Esophagus squamous epithelium (tissue), 5 donors: ENCODE measurements around the gene DSCAML1. TPM values are rescaled to one million over a fixed set of nuclear protein-coding genes. Genes with fewer than 3 reads are reported as not detected.

Experiments
- DNase-seq: peaks from one replicate; lab custom pipeline; 2025; lab: John Stamatoyannopoulos, UW
- H3K27ac ChIP-seq, 4 donors: fragments of 200-600 bp; sonication (generic); one replicate each; pipeline ENCODE4 v1.5.1; 2016 to 2019; ENCODE audit warnings: mild to moderate bottlenecking in 1 of 4
- H3K27me3 ChIP-seq, 4 donors: fragments of 200-600 bp; sonication (generic); 1 replicate in 3 of 4; 2 replicates in 1 of 4; pipeline versions ENCODE4 v1.5.1 to v1.6.0; 2017 to 2021; ENCODE audit warnings: antibody characterized with exemption in 1 of 4
- H3K36me3 ChIP-seq, 3 donors: fragments of 200-600 bp; sonication (generic); one replicate each; pipeline ENCODE4 v1.5.1; 2016 to 2019
- H3K4me1 ChIP-seq, 3 donors: fragments of 200-600 bp; sonication (generic); one replicate each; pipeline ENCODE4 v1.5.1; 2017 to 2019
- H3K4me3 ChIP-seq, 4 donors: fragments of 200-600 bp; sonication (generic); 1 replicate in 3 of 4; 2 replicates in 1 of 4; pipeline ENCODE4 v1.5.1; 2016 to 2019; ENCODE audit warnings: mild to moderate bottlenecking in 2 of 4, moderate library complexity in 1 of 4
- H3K9me3 ChIP-seq, 3 donors: fragments of 200-600 bp; sonication (generic); one replicate each; pipeline ENCODE4 v1.5.1; 2016 to 2019
- POLR2A ChIP-seq, 4 donors: fragments of 450-650 bp; IDR thresholded peaks; one replicate each; pipeline ENCODE4 v1.6.1; 2017; ENCODE audit warnings: antibody characterized with exemption in 4 of 4, mild to moderate bottlenecking in 4 of 4, moderate library complexity in 3 of 4
- WGBS, 2 donors: methylation state at CpG; one replicate each; pipeline ENCODE4 v1.1.5; 2018; 5-methylcytosine and 5-hydroxymethylcytosine counted together
- intact Hi-C: fragments of 100-400 bp; cut with DNase I; formaldehyde crosslinking; loops from one replicate; pipeline ENCODE4 v1.15.0; 2022
- total RNA-seq, 4 donors: library from RNA; depleted of rRNA; stranded (reverse); fragments of >200 nt; gene quantifications; one replicate each; pipeline ENCODE4 v1.1.0, GENCODE V29; 2016
- TF ChIP-seq, protein P1 (sequence below), 6 experiments: fragments of 450-650 bp in 4 of 6; fragments of 200-600 bp in 2 of 6; sonication (generic) in 2 of 6; IDR thresholded peaks; one replicate each; pipeline ENCODE4 v1.5.1; 2016 to 2019; ENCODE audit warnings: antibody characterized with exemption in 6 of 6, mild to moderate bottlenecking in 4 of 6, moderate library complexity in 4 of 6
- donor health status: DM: yes; HTN: yes; CAD: no.

The DSCAML1 gene
- total RNA-seq, 4 donors from 2014 or later = 0.04 to 0.19 TPM; not detected in 2

DNA sequence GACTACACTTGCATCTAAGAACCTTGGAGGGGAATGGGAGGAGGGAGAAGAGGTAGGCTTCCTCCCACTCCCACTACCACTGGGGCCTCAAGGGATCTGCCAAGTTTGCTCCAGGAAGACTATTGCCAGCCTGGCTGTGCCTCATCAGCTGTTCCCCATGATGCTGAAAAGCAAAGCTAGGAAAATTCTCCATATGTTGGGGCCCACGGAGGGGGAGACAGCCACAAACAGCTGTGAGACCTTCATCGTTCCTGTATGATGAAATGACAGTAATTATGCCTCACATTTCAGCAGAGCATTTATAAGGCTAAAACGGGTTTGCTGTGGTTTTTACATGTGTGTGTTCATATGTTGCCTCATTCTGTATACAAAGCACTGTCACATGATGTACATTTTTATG, 6.7 kb downstream of the DSCAML1 start:
- WGBS, 2 donors = 41 to 59% methylated on average over 3 of the region's 3 CpGs
- H3K27me3 ChIP-seq = peaks cover 0 to 94% (median 6%) of the 10 kb centered on the region in 4 donors
- H3K4me3 ChIP-seq = no peak overlapping the region
- H3K4me1 ChIP-seq = peaks cover 0 to 4% (median 1%) of the 10 kb centered on the region in 3 donors
- no peak for DNase-seq
- intact Hi-C loops = no loop called here
- no peaks in the 10 kb centered on the region for H3K9me3 ChIP-seq
- no peak overlapping the region for H3K27ac ChIP-seq
- H3K36me3 ChIP-seq = no peaks in the 10 kb centered on the region
- TF ChIP-seq, protein P1, sequence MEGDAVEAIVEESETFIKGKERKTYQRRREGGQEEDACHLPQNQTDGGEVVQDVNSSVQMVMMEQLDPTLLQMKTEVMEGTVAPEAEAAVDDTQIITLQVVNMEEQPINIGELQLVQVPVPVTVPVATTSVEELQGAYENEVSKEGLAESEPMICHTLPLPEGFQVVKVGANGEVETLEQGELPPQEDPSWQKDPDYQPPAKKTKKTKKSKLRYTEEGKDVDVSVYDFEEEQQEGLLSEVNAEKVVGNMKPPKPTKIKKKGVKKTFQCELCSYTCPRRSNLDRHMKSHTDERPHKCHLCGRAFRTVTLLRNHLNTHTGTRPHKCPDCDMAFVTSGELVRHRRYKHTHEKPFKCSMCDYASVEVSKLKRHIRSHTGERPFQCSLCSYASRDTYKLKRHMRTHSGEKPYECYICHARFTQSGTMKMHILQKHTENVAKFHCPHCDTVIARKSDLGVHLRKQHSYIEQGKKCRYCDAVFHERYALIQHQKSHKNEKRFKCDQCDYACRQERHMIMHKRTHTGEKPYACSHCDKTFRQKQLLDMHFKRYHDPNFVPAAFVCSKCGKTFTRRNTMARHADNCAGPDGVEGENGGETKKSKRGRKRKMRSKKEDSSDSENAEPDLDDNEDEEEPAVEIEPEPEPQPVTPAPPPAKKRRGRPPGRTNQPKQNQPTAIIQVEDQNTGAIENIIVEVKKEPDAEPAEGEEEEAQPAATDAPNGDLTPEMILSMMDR (IDR thresholded peaks at IDR 0.05) = no peak
- TF ChIP-seq POLR2A (IDR thresholded peaks at IDR 0.05) = no peak

DNA sequence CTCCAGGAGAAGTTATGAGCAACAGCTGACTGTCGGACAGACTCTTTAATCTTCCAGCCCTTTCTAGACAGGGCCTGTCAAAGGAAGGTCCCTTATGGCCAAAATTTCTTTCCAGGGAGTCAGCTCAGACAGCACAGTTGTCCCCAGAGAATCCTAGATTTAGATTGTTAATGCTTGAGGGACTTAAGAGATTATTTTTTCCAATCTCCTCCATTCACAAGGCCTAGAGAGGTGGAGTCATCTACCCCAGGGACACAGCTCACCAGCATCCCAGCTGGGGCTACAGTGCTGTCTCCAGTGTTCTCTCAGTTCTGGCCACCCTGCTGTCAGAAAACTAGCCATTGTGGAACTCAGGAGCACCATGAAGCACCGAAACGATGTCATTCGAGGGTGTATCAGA, 7.8 kb downstream of the DSCAML1 start:
- WGBS, 2 donors = 79 to 83% methylated on average over 1 to 3 of the region's 4 CpGs
- no peak overlapping the region for H3K27ac ChIP-seq
- H3K36me3 ChIP-seq = no peaks in the 10 kb centered on the region
- H3K4me3 ChIP-seq = no peak overlapping the region
- peaks cover 0 to 94% (median 0%) of the 10 kb centered on the region in 4 donors for H3K27me3 ChIP-seq
- H3K9me3 ChIP-seq = no peaks in the 10 kb centered on the region
- no peaks in the 10 kb centered on the region for H3K4me1 ChIP-seq
- no peak for DNase-seq
- TF ChIP-seq, protein P1 (IDR thresholded peaks at IDR 0.05) = no peak
- TF ChIP-seq POLR2A (IDR thresholded peaks at IDR 0.05) = no peak
- intact Hi-C loops = no loop called here

- Histone ChIP-seq H3K27ac (no peak overlapping the region), H3K4me3 (no peak overlapping the region), H3K9me3 (no peaks in the 10 kb centered on the region), H3K4me1 (no peaks in the 10 kb centered on the region), H3K36me3 (no peaks in the 10 kb centered on the region), H3K27me3 (peaks cover 0 to 92% (median 0%) of the 10 kb centered on the region in 4 donors)
- no peak for TF ChIP-seq POLR2A (IDR thresholded peaks at IDR 0.05)
- TF ChIP-seq, protein P1 (IDR thresholded peaks at IDR 0.05) = no peak
- no peak for DNase-seq
- intact Hi-C loops = no loop called here
- 48 to 55% methylated on average over 12 of the region's 14 CpGs for WGBS, 2 donors
These were observed 10.7 kb downstream of the DSCAML1 start for GRCh38 chr11:117786135-117786870.

GRCh38 chr11:117782101-117782500, 14.9 kb downstream of the DSCAML1 start:
- no peak for TF ChIP-seq POLR2A (IDR thresholded peaks at IDR 0.05)
- TF ChIP-seq, protein P1 (IDR thresholded peaks at IDR 0.05) = no peak
- H3K27ac ChIP-seq = no peak overlapping the region
- WGBS, 2 donors = 60 to 76% methylated on average over 9 to 11 of the region's 11 CpGs
- no peaks in the 10 kb centered on the region for H3K36me3 ChIP-seq
- H3K4me3 ChIP-seq = no peak overlapping the region
- peaks cover 0 to 92% (median 0%) of the 10 kb centered on the region in 4 donors for H3K27me3 ChIP-seq
- DNase-seq = no peak
- intact Hi-C loops = no loop called here
- H3K4me1 ChIP-seq = no peaks in the 10 kb centered on the region
- H3K9me3 ChIP-seq = no peaks in the 10 kb centered on the region

DNA sequence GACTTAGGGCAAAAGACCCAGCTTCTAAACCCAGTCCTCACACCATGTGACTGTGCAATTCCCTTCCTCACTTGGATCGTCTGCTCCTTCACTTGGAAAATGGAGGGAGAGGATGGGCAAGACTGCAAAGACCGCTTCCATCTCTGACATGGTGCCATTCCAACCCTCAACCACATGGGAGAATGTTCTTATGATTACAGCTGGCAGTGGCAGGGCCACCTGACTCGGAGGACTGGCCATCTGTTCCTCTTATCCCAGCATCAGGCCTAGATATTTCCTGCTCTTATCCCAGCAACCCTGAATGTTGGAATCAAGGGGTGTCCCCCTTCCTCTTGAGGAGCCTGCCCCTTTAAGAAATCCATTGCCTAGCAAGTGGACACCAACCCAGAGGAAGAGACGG, 15.4 kb downstream of the DSCAML1 start:
- no peak for DNase-seq
- Histone ChIP-seq H3K27me3 (peaks cover 0 to 90% (median 0%) of the 10 kb centered on the region in 4 donors), H3K9me3 (no peaks in the 10 kb centered on the region), H3K27ac (no peak overlapping the region), H3K36me3 (no peaks in the 10 kb centered on the region), H3K4me1 (no peaks in the 10 kb centered on the region), H3K4me3 (no peak overlapping the region)
- TF ChIP-seq POLR2A (IDR thresholded peaks at IDR 0.05) = no peak
- TF ChIP-seq, protein P1 (IDR thresholded peaks at IDR 0.05) = no peak
- WGBS, 2 donors = 57 to 84% methylated on average over 2 to 3 of the region's 4 CpGs
- intact Hi-C loops = no loop called here
